Measurements from ENCODE around the gene WBP1.
"Not testable (repeated sequence)": the region's sequence is repeated elsewhere in the genome, so short reads cannot be mapped to it uniquely, and the experiment has no call there.

The WBP1 gene

GRCh38 chr2:74454654-74455511 lies 3.4 kb upstream of the WBP1 start, which contains the start of gene INO80B:
Gene INO80B (plus strand): TSS chr2:74455087. CDS start chr2:74455117, 30 bp downstream.
- peak; percentile 99 for DNase-seq

GRCh38 chr2:74457129-74457548 lies 1.1 kb upstream of the WBP1 start:
- no peak for DNase-seq

- DNase-seq: peak; percentile 88
These were observed 598 bp upstream of the WBP1 start for GRCh38 chr2:74457549-74458131.

- no peak for DNase-seq
These were observed 713 bp downstream of the WBP1 start for GRCh38 chr2:74458938-74459363.

GRCh38 chr2:74459503-74460118 lies 1.4 kb downstream of the WBP1 start:
- not testable (repeated sequence) for DNase-seq

GRCh38 chr2:74460187-74460586 lies 1.9 kb downstream of the WBP1 start:
- not testable (repeated sequence) for DNase-seq

- no peak for DNase-seq
These were observed 3.2 kb downstream of the WBP1 start for GRCh38 chr2:74461187-74462053.

- DNase-seq: no peak
These were observed 4.0 kb downstream of the WBP1 start for GRCh38 chr2:74462054-74462785.

- no peak for DNase-seq
These were observed 4.5 kb downstream of the WBP1 start for GRCh38 chr2:74462786-74463105.

- DNase-seq: no peak
These were observed 6.2 kb downstream of the WBP1 start for GRCh38 chr2:74464406-74464805.

- not testable (repeated sequence) for DNase-seq
These were observed 12.5 kb downstream of the WBP1 start for GRCh38 chr2:74470742-74471141.

GRCh38 chr2:74471332-74472065 lies 13.3 kb downstream of the WBP1 start:
- DNase-seq: no peak

- DNase-seq: peak; percentile 87
These were observed 14.1 kb downstream of the WBP1 start, which contains the start of gene MRPL53 for GRCh38 chr2:74472086-74472944. Gene MRPL53 (minus strand): TSS chr2:74472680. CDS start chr2:74472660, 20 bp downstream.

GRCh38 chr2:74472945-74473258 lies 14.7 kb downstream of the WBP1 start:
- peak; percentile 73 for DNase-seq

- DNase-seq: no peak
These were observed 16.2 kb downstream of the WBP1 start for GRCh38 chr2:74474481-74474880.

GRCh38 chr2:74474899-74475298 lies 16.7 kb downstream of the WBP1 start:
- no peak for DNase-seq

GRCh38 chr2:74481431-74481830 lies 23.2 kb downstream of the WBP1 start:
- DNase-seq: no peak

- peak; percentile 64 for DNase-seq
These were observed 23.9 kb downstream of the WBP1 start for GRCh38 chr2:74481961-74482800.
